Measurements from ENCODE around the gene MAU2. TPM values are rescaled to one million over a fixed set of nuclear protein-coding genes. Genes with fewer than 3 reads are reported as not detected.

Gene MAU2
- total RNA-seq, 1 experiment from 2014 or later, result 41.3 TPM

- no peak for DNase-seq
- no peak overlapping the region for H3K4me3 Mint-ChIP-seq (ENCODE audit: low read depth, unreplicated experiment)
- H3K36me3 Mint-ChIP-seq (ENCODE audit: insufficient read depth, unreplicated experiment), result peaks cover 28% of the 10 kb centered on the region
- H3K9me3 Mint-ChIP-seq (ENCODE audit: low read depth, unreplicated experiment), result no peaks in the 10 kb centered on the region
- H3K27ac Mint-ChIP-seq (ENCODE audit: unreplicated experiment), result no peak overlapping the region
- no peaks in the 10 kb centered on the region for H3K27me3 Mint-ChIP-seq (ENCODE audit: unreplicated experiment)
- no peaks in the 10 kb centered on the region for H3K4me1 Mint-ChIP-seq (ENCODE audit: low read depth, unreplicated experiment)
- BruUV-seq (replicated peaks), result no TSS peak
- CTCF ChIA-PET, result no interaction called here
- intact Hi-C loops (cut with micrococcal nuclease; ENCODE audit: unreplicated experiment), result no loop called here
- TF ChIP-seq CTCF (IDR thresholded peaks at IDR 0.05; ENCODE audit: unreplicated experiment), result no peak
Measured at GRCh38 chr19:19316082-19316481, 4.5 kb upstream of the MAU2 start.

GRCh38 chr19:19319732-19320360 lies 783 bp upstream of the MAU2 start:
- TSS peak; percentile 67 for BruUV-seq (replicated peaks)
- intact Hi-C loops (cut with micrococcal nuclease; ENCODE audit: unreplicated experiment), result no loop called here
- Mint-ChIP-seq H3K9me3 (ENCODE audit: low read depth, unreplicated experiment) (no peaks in the 10 kb centered on the region), H3K4me3 (ENCODE audit: low read depth, unreplicated experiment) (peak overlapping the region; percentile 82), H3K27me3 (ENCODE audit: unreplicated experiment) (no peaks in the 10 kb centered on the region), H3K4me1 (ENCODE audit: low read depth, unreplicated experiment) (no peaks in the 10 kb centered on the region), H3K27ac (ENCODE audit: unreplicated experiment) (peak overlapping the region; percentile 83), H3K36me3 (ENCODE audit: insufficient read depth, unreplicated experiment) (peaks cover 41% of the 10 kb centered on the region)
- CTCF ChIA-PET, result interaction anchor here (0.7 kb wide), 1 partner anchor 128 kb away, joined by 5 read pairs; the partner anchor contains the start of gene BORCS8
- no peak for TF ChIP-seq CTCF (IDR thresholded peaks at IDR 0.05; ENCODE audit: unreplicated experiment)
- DNase-seq, result no peak

- Mint-ChIP-seq H3K4me1 (ENCODE audit: low read depth, unreplicated experiment) (no peaks in the 10 kb centered on the region), H3K36me3 (ENCODE audit: insufficient read depth, unreplicated experiment) (peaks cover 54% of the 10 kb centered on the region), H3K4me3 (ENCODE audit: low read depth, unreplicated experiment) (peak overlapping the region; percentile 82), H3K27me3 (ENCODE audit: unreplicated experiment) (no peaks in the 10 kb centered on the region), H3K9me3 (ENCODE audit: low read depth, unreplicated experiment) (no peaks in the 10 kb centered on the region), H3K27ac (ENCODE audit: unreplicated experiment) (no peak overlapping the region)
- intact Hi-C loops (cut with micrococcal nuclease; ENCODE audit: unreplicated experiment), result no loop called here
- no TSS peak for BruUV-seq (replicated peaks)
- CTCF ChIA-PET, result no interaction called here
- DNase-seq, result no peak
- no peak for TF ChIP-seq CTCF (IDR thresholded peaks at IDR 0.05; ENCODE audit: unreplicated experiment)
Measured at GRCh38 chr19:19321141-19321577, 530 bp downstream of the MAU2 start.

- intact Hi-C loops (cut with micrococcal nuclease; ENCODE audit: unreplicated experiment), result no loop called here
- Mint-ChIP-seq H3K9me3 (ENCODE audit: low read depth, unreplicated experiment) (no peaks in the 10 kb centered on the region), H3K4me1 (ENCODE audit: low read depth, unreplicated experiment) (no peaks in the 10 kb centered on the region), H3K36me3 (ENCODE audit: insufficient read depth, unreplicated experiment) (peaks cover 55% of the 10 kb centered on the region), H3K27ac (ENCODE audit: unreplicated experiment) (no peak overlapping the region), H3K27me3 (ENCODE audit: unreplicated experiment) (no peaks in the 10 kb centered on the region), H3K4me3 (ENCODE audit: low read depth, unreplicated experiment) (no peak overlapping the region)
- no peak for TF ChIP-seq CTCF (IDR thresholded peaks at IDR 0.05; ENCODE audit: unreplicated experiment)
- no peak for DNase-seq
- CTCF ChIA-PET, result no interaction called here
- no TSS peak for BruUV-seq (replicated peaks)
Measured at GRCh38 chr19:19324059-19324770, 3.6 kb downstream of the MAU2 start.
